Motor neuron (in vitro differentiated cells): ENCODE data around the gene EYS. TPM values are rescaled to one million over a fixed set of nuclear protein-coding genes. Genes with fewer than 3 reads are reported as not detected.
"Not testable (repeated sequence)": the region's sequence is repeated elsewhere in the genome, so short reads cannot be mapped to it uniquely, and the experiment has no call there.

Experiments used
- ATAC-seq, 8 experiments: fragments of 200-7000 bp; cut with Tn5 transposase; replicated peaks in 6 of 8; 2 replicates each; pipeline ENCODE4 v1.8.0; 2021; ENCODE audit warnings: mild to moderate bottlenecking in 8 of 8, moderate library complexity in 8 of 8
- H3K27ac ChIP-seq, 2 donors: fragments of 250-450 bp; sonication (Bioruptor Pico); 2 replicates each; pipeline ENCODE4 v1.9.0; 2021; ENCODE audit warnings: antibody characterized with exemption in 2 of 2, mild to moderate bottlenecking in 2 of 2, moderate library complexity in 1 of 2
- H3K4me1 ChIP-seq, 2 donors: fragments of 250-450 bp; sonication (Bioruptor Pico); replicated peaks in 1 of 2; 2 replicates each; pipeline ENCODE4 v1.6.1; 2021; ENCODE audit warnings: antibody characterized with exemption in 2 of 2, mild to moderate bottlenecking in 2 of 2, moderate library complexity in 1 of 2
- H3K4me3 ChIP-seq, 5 donors: fragments of 250-450 bp; sonication (Bioruptor Pico); 2 replicates each; pipeline ENCODE4 v1.9.0; 2021; ENCODE audit warnings: antibody characterized with exemption in 5 of 5, mild to moderate bottlenecking in 5 of 5, moderate library complexity in 4 of 5
- WGBS, 10 experiments: fragments of 450-650 bp; shearing (Covaris generic); methylation state at CpG; one replicate each; pipeline ENCODE4 v1.0.0; 2022; 5-methylcytosine and 5-hydroxymethylcytosine counted together
- in situ Hi-C, 9 experiments: fragments of 400-800 bp; cut with MboI; loops; one replicate each; pipeline ENCODE4 v1.15.0; 2021; ENCODE audit warnings: low sequenced_read_pairs in 9 of 9, low pct_unique_long_range_greater_than_20kb in 2 of 9; ENCODE audit not compliant: unreplicated experiment in 9 of 9
- total RNA-seq, 8 experiments: library from RNA; unstranded; fragments of 300-600 nt; gene quantifications; 2 replicates each; pipeline versions ENCODE4 v1.2.3 to v1.2.4, GENCODE V29; 2022

The EYS gene
- total RNA-seq, 8 experiments from 2014 or later, result 0.71 to 3.7 (median 1.2) TPM

- WGBS, 10 experiments, result 17 to 100% (median 85%) methylated on average over 1 to 2 of the region's 2 CpGs; no CpG with 5 or more reads in 2 of the 10 experiments
- H3K27ac ChIP-seq, result no peak overlapping the region
- in situ Hi-C loops, result loop anchor here in 3 of 9 experiments (10.0 to 25.0 kb wide), 3 partner anchors 171 to 404 kb away; no protein-coding TSS in a partner anchor
- no peaks in the 10 kb centered on the region for H3K4me1 ChIP-seq
- no peak overlapping the region for H3K4me3 ChIP-seq
- no peak for ATAC-seq
Observed at GRCh38 chr6:63765828-63766227, 1941.2 kb downstream of the EYS start.

GRCh38 chr6:63764318-63764916, 1942.6 kb downstream of the EYS start:
- H3K4me1 ChIP-seq, result no peaks in the 10 kb centered on the region

GRCh38 chr6:63760199-63760598, 1946.8 kb downstream of the EYS start:
- H3K4me3 ChIP-seq, result no peak overlapping the region
- ATAC-seq, result no peak
- no peak overlapping the region for H3K27ac ChIP-seq
- H3K4me1 ChIP-seq, result no peaks in the 10 kb centered on the region
- in situ Hi-C loops, result loop anchor here in 3 of 9 experiments (10.0 to 25.0 kb wide), 3 partner anchors 165 to 398 kb away; no protein-coding TSS in a partner anchor

More at GRCh38 chr6:63764318-63764916, 1942.6 kb downstream of the EYS start:
- in situ Hi-C loops, result loop anchor here in 3 of 9 experiments (10.0 to 25.0 kb wide), 3 partner anchors 170 to 402 kb away; no protein-coding TSS in a partner anchor
- no peak overlapping the region for H3K4me3 ChIP-seq
- WGBS, 10 experiments, result 5 to 27% (median 25%) methylated on average over 2 to 4 of the region's 4 CpGs
- ATAC-seq, result peak in 1 of 8 experiments; percentile 27
- no peak overlapping the region for H3K27ac ChIP-seq

- Histone ChIP-seq H3K27ac (no peak overlapping the region), H3K4me1 (no peaks in the 10 kb centered on the region), H3K4me3 (no peak overlapping the region)
- no peak for ATAC-seq
- in situ Hi-C loops, result loop anchor here in 3 of 9 experiments (10.0 to 25.0 kb wide), 3 partner anchors 165 to 397 kb away; no protein-coding TSS in a partner anchor
Observed at GRCh38 chr6:63759605-63760105, 1947.4 kb downstream of the EYS start.

- Histone ChIP-seq H3K27ac (no peak overlapping the region), H3K4me3 (no peak overlapping the region), H3K4me1 (no peaks in the 10 kb centered on the region)
- ATAC-seq, result no peak
- in situ Hi-C loops, result loop anchor here in 2 of 9 experiments (25.0 kb wide), 2 partner anchors 171 to 396 kb away; no protein-coding TSS in a partner anchor
- 20 to 67% (median 44%) methylated on average over 1 of the region's 1 CpG; no CpG with 5 or more reads in 3 of the 10 experiments for WGBS, 10 experiments
Observed at GRCh38 chr6:63757826-63758225, 1949.2 kb downstream of the EYS start.

- not testable (repeated sequence) for H3K27ac ChIP-seq, H3K4me3 ChIP-seq, H3K4me1 ChIP-seq, ATAC-seq
- in situ Hi-C loops, result loop anchor here in 2 of 9 experiments (25.0 kb wide), 2 partner anchors 170 to 395 kb away; no protein-coding TSS in a partner anchor
Observed at GRCh38 chr6:63757275-63757674, 1949.8 kb downstream of the EYS start.

DNA sequence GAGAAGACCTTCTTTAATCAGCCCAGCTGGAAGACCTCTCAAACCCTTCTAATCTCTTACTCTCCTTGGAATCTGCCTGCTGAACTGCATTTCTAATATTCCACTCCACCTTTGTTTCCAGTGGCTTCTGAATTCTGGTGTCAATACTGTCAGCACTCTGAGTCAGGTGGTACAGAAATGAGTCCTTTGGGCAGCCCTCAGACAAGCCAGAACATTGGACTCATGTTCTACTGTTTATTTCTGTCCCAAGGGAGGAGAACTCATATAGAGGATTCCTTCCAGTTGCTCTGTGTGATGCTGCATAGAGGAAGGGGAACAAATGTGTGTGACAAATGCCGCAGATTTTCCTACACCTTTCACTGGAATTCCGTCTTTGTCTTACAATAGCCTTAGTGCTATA, 1956.6 kb downstream of the EYS start:
- Histone ChIP-seq H3K4me1 (no peaks in the 10 kb centered on the region), H3K27ac (no peak overlapping the region), H3K4me3 (no peak overlapping the region)
- in situ Hi-C loops, result loop anchor here in 2 of 9 experiments (25.0 kb wide), 2 partner anchors 163 to 388 kb away; no protein-coding TSS in a partner anchor
- no peak for ATAC-seq
- WGBS, 10 experiments, result 79 to 100% (median 93%) methylated on average over 1 to 2 of the region's 2 CpGs; no CpG with 5 or more reads in 2 of the 10 experiments

DNA sequence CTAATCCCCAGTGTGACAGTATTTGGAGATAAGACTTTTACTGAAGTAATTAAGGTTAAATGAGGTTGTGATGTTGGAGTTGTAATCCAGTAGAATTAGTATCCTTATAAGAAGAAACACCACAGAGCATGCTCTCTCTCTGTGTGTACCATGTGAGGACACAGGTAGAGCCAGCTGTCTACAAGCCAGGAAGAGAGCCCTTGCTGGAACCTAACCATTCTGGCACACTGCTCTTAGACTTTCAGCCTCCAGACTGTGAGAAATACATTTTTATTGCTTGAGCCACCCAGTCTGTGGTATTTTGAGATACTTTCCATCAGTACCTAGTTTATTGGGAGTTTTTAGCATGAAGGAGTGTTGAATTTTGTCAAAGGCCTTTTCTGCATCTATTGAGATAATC, 1961.2 kb downstream of the EYS start:
- H3K4me3 ChIP-seq, result no peak overlapping the region
- no peaks in the 10 kb centered on the region for H3K4me1 ChIP-seq
- H3K27ac ChIP-seq, result no peak overlapping the region
- ATAC-seq, result no peak
- in situ Hi-C loops, result no loop called here

DNA sequence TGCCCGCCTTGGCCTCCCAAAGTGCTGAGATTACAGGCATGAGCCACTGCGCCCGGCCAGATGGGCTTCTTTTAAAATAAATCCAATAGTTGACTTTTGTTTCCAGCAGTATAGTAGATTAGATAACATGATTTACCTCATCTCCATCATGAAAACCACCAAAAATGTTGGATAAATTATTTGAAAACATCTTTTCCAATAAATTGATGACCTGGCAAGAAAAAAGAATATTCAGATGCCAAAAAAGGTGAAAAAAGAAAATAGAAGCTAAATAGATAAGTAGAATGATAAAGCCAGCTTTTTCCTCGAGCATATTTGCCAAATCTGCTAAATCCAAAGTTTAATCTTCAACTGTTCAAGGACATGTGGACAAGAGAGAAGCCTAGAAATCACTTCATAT, 1962.2 kb downstream of the EYS start:
- no peak for ATAC-seq
- in situ Hi-C loops, result no loop called here

GRCh38 chr6:63743691-63744090, 1963.3 kb downstream of the EYS start:
- in situ Hi-C loops, result no loop called here
- H3K4me1 ChIP-seq, result no peaks in the 10 kb centered on the region
- ATAC-seq, result no peak
- no peak overlapping the region for H3K4me3 ChIP-seq
- no peak overlapping the region for H3K27ac ChIP-seq

More for the DNA sequence above, 1962.2 kb downstream of the EYS start:
- 38 to 95% (median 78%) methylated on average over 1 to 4 of the region's 4 CpGs for WGBS, 10 experiments
- H3K4me1 ChIP-seq, result no peaks in the 10 kb centered on the region
- H3K27ac ChIP-seq, result no peak overlapping the region
- no peak overlapping the region for H3K4me3 ChIP-seq

DNA sequence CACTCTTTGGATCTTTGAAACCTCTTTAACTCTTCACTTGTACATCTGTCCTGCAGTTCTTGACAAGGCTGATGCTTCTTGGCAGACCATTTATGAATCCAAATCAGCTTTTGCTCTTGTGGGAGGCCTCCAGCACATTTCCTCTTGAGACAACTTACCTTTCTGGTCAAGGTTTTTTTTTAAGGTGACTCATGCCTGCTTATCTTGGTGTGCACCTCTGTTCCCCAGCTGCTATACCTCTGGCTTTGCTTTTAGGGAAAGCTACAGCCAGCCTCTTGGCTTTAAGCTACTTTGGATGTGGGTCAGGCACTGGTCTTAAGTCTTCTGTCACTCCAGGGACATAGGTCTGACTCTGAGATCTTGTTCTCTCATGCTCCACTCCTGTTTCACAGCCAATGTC, 1965.0 kb downstream of the EYS start:
- in situ Hi-C loops, result no loop called here
- Histone ChIP-seq H3K4me1 (no peaks in the 10 kb centered on the region), H3K27ac (no peak overlapping the region), H3K4me3 (no peak overlapping the region)
- ATAC-seq, result no peak

- peak in 2 of 8 experiments; percentile 81 to 90 for ATAC-seq
- 0 to 77% (median 63%) methylated on average over 1 to 2 of the region's 2 CpGs; no CpG with 5 or more reads in 2 of the 10 experiments for WGBS, 10 experiments
- no peak overlapping the region for H3K4me3 ChIP-seq
- no peak overlapping the region for H3K27ac ChIP-seq
- no peaks in the 10 kb centered on the region for H3K4me1 ChIP-seq
- in situ Hi-C loops, result no loop called here
Observed at GRCh38 chr6:63740709-63741108, 1966.3 kb downstream of the EYS start.

GRCh38 chr6:63739094-63739687, 1967.8 kb downstream of the EYS start:
- Histone ChIP-seq H3K4me1 (no peaks in the 10 kb centered on the region), H3K4me3 (no peak overlapping the region), H3K27ac (no peak overlapping the region)
- in situ Hi-C loops, result no loop called here
- WGBS, 10 experiments, result 40 to 86% (median 70%) methylated on average over 1 of the region's 1 CpG; no CpG with 5 or more reads in 5 of the 10 experiments
- ATAC-seq, result no peak
